Caco-2 (cell line): Measurements from ENCODE around the gene TCOF1. TPM values are rescaled to one million over a fixed set of nuclear protein-coding genes. Genes with fewer than 3 reads are reported as not detected.

Experiments
- BruUV-seq: library from RNA; stranded (reverse); fragments of 400-500 nt; replicated peaks from 2 replicates; lab custom pipeline; 2021; lab: Mats Ljungman, UMichigan
- CTCF ChIA-PET: fragments of 300-600 bp; sonication (Branson Sonifier 250); formaldehyde crosslinking; loops from one replicate; lab custom pipeline; 2022; ENCODE audit warnings: antibody characterized with exemption; lab: Charles Lee
- POLR2A ChIA-PET: fragments of 300-600 bp; sonication (Branson Sonifier 250); formaldehyde crosslinking; loops from one replicate; lab custom pipeline; 2022; ENCODE audit warnings: antibody characterized with exemption; lab: Charles Lee
- DNase-seq, 2 experiments: peaks; one replicate each; pipeline versions ENCODE4 v3.0.0 to v3.0.0-alpha.2; 2020 to 2022
- H3K27me3 ChIP-seq: replicated peaks from 2 replicates; pipeline ENCODE4 v1.6.0; 2011; ENCODE audit warnings: low read length; ENCODE audit not compliant: control insufficient read depth, insufficient read depth
- H3K36me3 ChIP-seq: 2 replicates; pipeline ENCODE4 v1.5.1; 2011; ENCODE audit warnings: low read length; ENCODE audit not compliant: control insufficient read depth, insufficient read depth
- H3K4me1 ChIP-seq: fragments of 250-450 bp; sonication (Bioruptor Pico); 2 replicates; pipeline ENCODE4 v1.5.1; 2020; ENCODE audit warnings: mild to moderate bottlenecking
- H3K4me3 ChIP-seq: 2 replicates; pipeline ENCODE4 v1.5.1; 2011; ENCODE audit warnings: low read depth, mild to moderate bottlenecking, control low read depth, low read length
- H3K9me3 ChIP-seq: fragments of 250-450 bp; sonication (Bioruptor Pico); 2 replicates; pipeline ENCODE4 v1.5.1; 2020; ENCODE audit warnings: mild to moderate bottlenecking, moderate library complexity
- H3K27ac Mint-ChIP-seq: one replicate; pipeline ENCODE4 v1.8.0; 2022; ENCODE audit warnings: mixed read lengths; ENCODE audit not compliant: unreplicated experiment
- H3K27me3 Mint-ChIP-seq: one replicate; pipeline ENCODE4 v1.8.0; 2022; ENCODE audit warnings: mixed read lengths; ENCODE audit not compliant: insufficient read depth, unreplicated experiment
- H3K36me3 Mint-ChIP-seq: one replicate; pipeline ENCODE4 v1.8.0; 2022; ENCODE audit warnings: mild to moderate bottlenecking, mixed read lengths; ENCODE audit not compliant: insufficient read depth, unreplicated experiment
- H3K4me1 Mint-ChIP-seq: one replicate; pipeline ENCODE4 v1.8.0; 2022; ENCODE audit warnings: low read depth, mixed read lengths; ENCODE audit not compliant: unreplicated experiment
- H3K4me3 Mint-ChIP-seq: one replicate; pipeline ENCODE4 v1.8.0; 2022; ENCODE audit warnings: mild to moderate bottlenecking, moderate library complexity, mixed read lengths; ENCODE audit not compliant: unreplicated experiment
- H3K9me3 Mint-ChIP-seq: one replicate; pipeline ENCODE4 v1.8.0; 2022; ENCODE audit warnings: mixed read lengths; ENCODE audit not compliant: unreplicated experiment
- intact Hi-C: fragments of 100-400 bp; cut with micrococcal nuclease; formaldehyde crosslinking; loops from one replicate; pipeline ENCODE4 v1.10.0; 2022; ENCODE audit not compliant: unreplicated experiment
- total RNA-seq: library from RNA; stranded (reverse); gene quantifications from 2 replicates; pipeline ENCODE4 v1.2.3, GENCODE V29; 2022
- TF ChIP-seq, protein P1 (sequence below), 2 experiments: fragments of 200-600 bp in 1 of 2; IDR thresholded peaks; 1 replicate in 1 of 2; 2 replicates in 1 of 2; pipeline versions ENCODE4 v1.5.1 to v1.8.0; 2011 to 2022; ENCODE audit warnings: antibody characterized with exemption in 1 of 2, control low read depth in 1 of 2, inconsistent platforms in 1 of 2, low read depth in 1 of 2, low read length in 1 of 2, mild to moderate bottlenecking in 1 of 2, moderate library complexity in 1 of 2; ENCODE audit not compliant: insufficient read depth in 1 of 2, severe bottlenecking in 1 of 2, unreplicated experiment in 1 of 2

Gene TCOF1
- total RNA-seq, 1 experiment from 2014 or later: 112 TPM

DNA sequence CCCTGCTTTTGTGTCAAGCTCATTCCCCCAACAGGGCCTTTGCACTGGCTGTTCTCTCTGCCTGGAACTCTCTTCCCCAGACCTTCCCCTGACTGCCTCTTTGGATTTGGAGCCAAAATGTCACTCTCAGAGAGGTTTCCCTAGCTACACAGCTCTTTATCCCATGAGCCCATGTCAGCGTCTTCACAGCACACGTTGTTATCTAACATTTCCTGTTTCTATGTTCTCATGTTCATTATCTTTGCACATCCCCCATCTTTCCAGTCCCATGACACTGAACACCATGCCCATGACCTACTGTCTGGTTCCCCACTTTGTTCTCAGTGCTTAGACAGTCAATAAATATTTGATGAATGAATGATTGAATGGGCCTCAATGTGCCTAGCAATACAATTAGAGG lies 28.5 kb upstream of the TCOF1 start:
- no TSS peak for BruUV-seq

DNA sequence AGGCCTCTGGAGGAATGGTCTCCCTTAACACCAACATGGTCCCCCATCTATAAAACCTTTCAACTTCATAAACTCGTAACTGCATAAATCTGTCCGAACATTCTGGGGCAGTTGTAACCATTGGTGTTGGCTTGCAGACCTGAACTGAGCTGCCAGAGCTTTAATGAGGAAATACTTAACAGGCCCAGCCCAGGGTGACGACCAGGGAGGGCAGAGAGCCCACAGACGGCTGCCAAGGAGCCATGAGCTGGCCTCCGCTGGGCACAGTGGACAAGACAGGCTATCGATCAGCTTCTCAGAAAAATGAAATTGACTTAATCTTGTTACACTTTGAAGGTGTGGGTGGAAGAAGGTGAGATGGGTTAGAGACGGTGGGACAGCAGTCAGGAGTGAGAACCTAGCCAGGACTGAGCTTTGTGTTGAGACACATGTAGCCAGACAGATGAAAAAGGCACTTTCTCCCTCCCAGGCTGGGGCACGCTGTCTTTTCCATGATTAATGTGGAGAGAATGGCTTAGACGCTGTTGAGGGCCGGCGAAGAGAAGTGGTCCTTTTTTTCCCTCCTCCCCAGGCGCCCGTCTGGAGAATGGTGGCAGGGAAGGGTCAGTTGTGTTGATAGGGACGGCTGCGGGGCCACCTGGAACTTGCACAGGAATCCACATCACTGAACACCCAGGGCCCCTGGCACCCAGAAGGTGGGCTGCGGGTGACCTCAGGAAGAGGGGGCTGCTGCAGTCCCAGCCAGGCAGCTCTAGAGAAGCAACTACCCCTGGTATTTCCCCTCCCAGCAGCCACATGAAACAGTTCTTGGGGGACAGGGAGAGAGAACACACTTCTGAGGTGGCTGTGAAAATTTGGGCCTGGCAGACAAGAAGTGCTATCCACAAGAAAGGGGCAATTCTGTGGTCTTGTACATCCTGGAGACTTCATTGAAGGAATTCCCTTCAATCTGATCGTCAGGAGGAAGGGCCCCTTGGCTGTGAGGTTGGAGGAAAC lies 27.3 kb upstream of the TCOF1 start:
- no peak overlapping the region for H3K4me3 Mint-ChIP-seq
- H3K36me3 Mint-ChIP-seq: peaks cover 8% of the 10 kb centered on the region
- H3K4me1 Mint-ChIP-seq: peaks cover 6% of the 10 kb centered on the region
- H3K27ac Mint-ChIP-seq: no peak overlapping the region
- TF ChIP-seq, protein P1, sequence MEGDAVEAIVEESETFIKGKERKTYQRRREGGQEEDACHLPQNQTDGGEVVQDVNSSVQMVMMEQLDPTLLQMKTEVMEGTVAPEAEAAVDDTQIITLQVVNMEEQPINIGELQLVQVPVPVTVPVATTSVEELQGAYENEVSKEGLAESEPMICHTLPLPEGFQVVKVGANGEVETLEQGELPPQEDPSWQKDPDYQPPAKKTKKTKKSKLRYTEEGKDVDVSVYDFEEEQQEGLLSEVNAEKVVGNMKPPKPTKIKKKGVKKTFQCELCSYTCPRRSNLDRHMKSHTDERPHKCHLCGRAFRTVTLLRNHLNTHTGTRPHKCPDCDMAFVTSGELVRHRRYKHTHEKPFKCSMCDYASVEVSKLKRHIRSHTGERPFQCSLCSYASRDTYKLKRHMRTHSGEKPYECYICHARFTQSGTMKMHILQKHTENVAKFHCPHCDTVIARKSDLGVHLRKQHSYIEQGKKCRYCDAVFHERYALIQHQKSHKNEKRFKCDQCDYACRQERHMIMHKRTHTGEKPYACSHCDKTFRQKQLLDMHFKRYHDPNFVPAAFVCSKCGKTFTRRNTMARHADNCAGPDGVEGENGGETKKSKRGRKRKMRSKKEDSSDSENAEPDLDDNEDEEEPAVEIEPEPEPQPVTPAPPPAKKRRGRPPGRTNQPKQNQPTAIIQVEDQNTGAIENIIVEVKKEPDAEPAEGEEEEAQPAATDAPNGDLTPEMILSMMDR (IDR thresholded peaks at IDR 0.05; ENCODE audit: insufficient read depth in 1 of 2, low read depth in 1 of 2, low read length in 1 of 2, severe bottlenecking in 1 of 2, unreplicated experiment in 1 of 2): no peak
- CTCF ChIA-PET: no interaction called here
- H3K9me3 ChIP-seq: no peaks in the 10 kb centered on the region
- no peaks in the 10 kb centered on the region for H3K36me3 ChIP-seq
- intact Hi-C loops: no loop called here
- no peaks in the 10 kb centered on the region for H3K9me3 Mint-ChIP-seq
- no peak for DNase-seq
- no peaks in the 10 kb centered on the region for H3K27me3 Mint-ChIP-seq
- no peaks in the 10 kb centered on the region for H3K4me1 ChIP-seq
- H3K27me3 ChIP-seq: no peaks in the 10 kb centered on the region
- H3K4me3 ChIP-seq: no peak overlapping the region
- POLR2A ChIA-PET: no interaction called here
- no TSS peak for BruUV-seq

More for the DNA sequence above, 28.5 kb upstream of the TCOF1 start:
- TF ChIP-seq, protein P1 (IDR thresholded peaks at IDR 0.05; ENCODE audit: insufficient read depth in 1 of 2, low read depth in 1 of 2, low read length in 1 of 2, severe bottlenecking in 1 of 2, unreplicated experiment in 1 of 2): no peak
- Mint-ChIP-seq H3K9me3 (no peaks in the 10 kb centered on the region), H3K4me3 (no peak overlapping the region), H3K4me1 (no peaks in the 10 kb centered on the region), H3K36me3 (peaks cover 11% of the 10 kb centered on the region), H3K27me3 (no peaks in the 10 kb centered on the region), H3K27ac (peak overlapping the region; percentile 54)
- Histone ChIP-seq H3K36me3 (no peaks in the 10 kb centered on the region), H3K4me3 (no peak overlapping the region), H3K9me3 (no peaks in the 10 kb centered on the region), H3K4me1 (no peaks in the 10 kb centered on the region), H3K27me3 (no peaks in the 10 kb centered on the region)
- POLR2A ChIA-PET: no interaction called here
- no peak for DNase-seq
- intact Hi-C loops: no loop called here
- CTCF ChIA-PET: no interaction called here

DNA sequence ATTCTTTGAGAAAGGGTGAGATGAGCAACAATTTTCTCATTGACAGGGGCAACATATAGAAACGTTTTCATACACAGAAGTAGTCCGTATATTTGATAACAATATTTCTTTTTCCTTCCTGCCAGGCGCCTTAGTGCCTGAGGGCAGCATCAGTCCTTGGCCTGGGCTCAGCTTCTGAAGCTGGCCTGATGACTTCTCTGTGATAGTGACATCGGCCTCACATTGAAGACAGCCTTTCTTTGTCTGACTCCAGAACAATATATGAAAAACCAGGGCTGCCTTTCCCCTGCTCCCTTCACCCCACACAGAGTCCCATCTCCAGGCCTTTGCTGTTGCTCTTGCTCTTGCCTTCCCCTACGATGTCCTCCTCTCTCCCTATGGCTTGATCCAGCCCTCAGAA lies 24.1 kb upstream of the TCOF1 start:
- H3K4me3 Mint-ChIP-seq: no peak overlapping the region
- H3K9me3 Mint-ChIP-seq: no peaks in the 10 kb centered on the region
- ChIA-PET POLR2A (no interaction called here), CTCF (no interaction called here)
- DNase-seq: no peak
- H3K9me3 ChIP-seq: no peaks in the 10 kb centered on the region
- no peak overlapping the region for H3K27ac Mint-ChIP-seq
- H3K36me3 Mint-ChIP-seq: peaks cover 5% of the 10 kb centered on the region
- no peaks in the 10 kb centered on the region for H3K27me3 ChIP-seq
- H3K4me1 ChIP-seq: no peaks in the 10 kb centered on the region
- TF ChIP-seq, protein P1 (IDR thresholded peaks at IDR 0.05; ENCODE audit: insufficient read depth in 1 of 2, low read depth in 1 of 2, low read length in 1 of 2, severe bottlenecking in 1 of 2, unreplicated experiment in 1 of 2): no peak
- no peaks in the 10 kb centered on the region for H3K27me3 Mint-ChIP-seq
- BruUV-seq: no TSS peak
- no peaks in the 10 kb centered on the region for H3K36me3 ChIP-seq
- intact Hi-C loops: no loop called here
- no peak overlapping the region for H3K4me3 ChIP-seq
- peaks cover 7% of the 10 kb centered on the region for H3K4me1 Mint-ChIP-seq
